Measurements from ENCODE around the gene NSD2. TPM values are rescaled to one million over a fixed set of nuclear protein-coding genes. Genes with fewer than 3 reads are reported as not detected.

NSD2 gene
- total RNA-seq, 1 donor from 2014 or later, result 85.6 TPM

- no peak for DNase-seq (ENCODE audit: low read depth)
- TF ChIP-seq CTCF (conservative IDR thresholded peaks at IDR 0.05; ENCODE audit: low read depth, low read length), result no peak
- no peak overlapping the region for H3K4me3 ChIP-seq (ENCODE audit: low read depth, low read length)
Observed at GRCh38 chr4:1973661-1974060, 102.5 kb downstream of the NSD2 start.

- no peak for DNase-seq (ENCODE audit: low read depth)
- H3K4me3 ChIP-seq (ENCODE audit: low read depth, low read length), result no peak overlapping the region
- TF ChIP-seq CTCF (conservative IDR thresholded peaks at IDR 0.05; ENCODE audit: low read depth, low read length), result no peak
Observed at GRCh38 chr4:1974840-1975239, 103.6 kb downstream of the NSD2 start.

GRCh38 chr4:1975391-1975801 lies 104.2 kb downstream of the NSD2 start:
- no peak overlapping the region for H3K4me3 ChIP-seq (ENCODE audit: low read depth, low read length)
- DNase-seq (ENCODE audit: low read depth), result no peak
- no peak for TF ChIP-seq CTCF (conservative IDR thresholded peaks at IDR 0.05; ENCODE audit: low read depth, low read length)

- no peak for TF ChIP-seq CTCF (conservative IDR thresholded peaks at IDR 0.05; ENCODE audit: low read depth, low read length)
- DNase-seq (ENCODE audit: low read depth), result no peak
- H3K4me3 ChIP-seq (ENCODE audit: low read depth, low read length), result no peak overlapping the region
Observed at GRCh38 chr4:1975880-1976279, 104.7 kb downstream of the NSD2 start.

GRCh38 chr4:1976416-1977352 lies 105.5 kb downstream of the NSD2 start:
- H3K4me3 ChIP-seq (ENCODE audit: low read depth, low read length), result no peak overlapping the region
- no peak for TF ChIP-seq CTCF (conservative IDR thresholded peaks at IDR 0.05; ENCODE audit: low read depth, low read length)
- no peak for DNase-seq (ENCODE audit: low read depth)

GRCh38 chr4:1978226-1978625 lies 107.0 kb downstream of the NSD2 start:
- no peak for DNase-seq (ENCODE audit: low read depth)
- TF ChIP-seq CTCF (conservative IDR thresholded peaks at IDR 0.05; ENCODE audit: low read depth, low read length), result no peak
- H3K4me3 ChIP-seq (ENCODE audit: low read depth, low read length), result no peak overlapping the region

Measured in epithelial cell of proximal tubule (primary cell).